ENCODE results near the gene PAX8. TPM values are rescaled to one million over a fixed set of nuclear protein-coding genes. Genes with fewer than 3 reads are reported as not detected.

PAX8 gene
- total RNA-seq, 4 donors from 2014 or later: 0.91 to 5.2 (median 4.3) TPM

- H3K4me3 ChIP-seq (ENCODE audit: low read depth, poor library complexity, severe bottlenecking): no peak overlapping the region
- no peak for TF ChIP-seq CTCF (IDR thresholded peaks at IDR 0.05)
- no peak for TF ChIP-seq POLR2A (IDR thresholded peaks at IDR 0.05)
- 75 to 88% methylated on average over 6 of the region's 6 CpGs for WGBS, 2 donors
- DNase-seq (ENCODE audit: low spot score in 2 of 2): peak in 1 of 2 donors; percentile 42
- intact Hi-C loops (cut with DNase I; ENCODE audit: low total_unique reads): no loop called here
Observed at GRCh38 chr2:113167962-113168340, 110.8 kb downstream of the PAX8 start.

- intact Hi-C loops (cut with DNase I; ENCODE audit: low total_unique reads): no loop called here
- DNase-seq (ENCODE audit: low spot score in 2 of 2): peak in 1 of 2 donors; percentile 85
- H3K4me3 ChIP-seq (ENCODE audit: low read depth, poor library complexity, severe bottlenecking): no peak overlapping the region
- 46 to 67% methylated on average over 12 of the region's 12 CpGs for WGBS, 2 donors
- no peak for TF ChIP-seq CTCF (IDR thresholded peaks at IDR 0.05)
- no peak for TF ChIP-seq POLR2A (IDR thresholded peaks at IDR 0.05)
Observed at GRCh38 chr2:113167115-113167932, 111.4 kb downstream of the PAX8 start.

- intact Hi-C loops (cut with DNase I; ENCODE audit: low total_unique reads): no loop called here
- DNase-seq (ENCODE audit: low spot score in 2 of 2): peak in 1 of 2 donors; percentile 46
- 95% methylated on average over 7 of the region's 7 CpGs for WGBS, 2 donors
- no peak overlapping the region for H3K4me3 ChIP-seq (ENCODE audit: low read depth, poor library complexity, severe bottlenecking)
- TF ChIP-seq POLR2A (IDR thresholded peaks at IDR 0.05) (no peak), CTCF (IDR thresholded peaks at IDR 0.05) (no peak)
Observed at GRCh38 chr2:113166187-113166645, 112.5 kb downstream of the PAX8 start.

Other genes with a start within 250 kb of the PAX8 start
- 10 to 100 TPM in 1 of 4 donors, 1 to 10 TPM in 3; 2.3 to 11.9 (median 7.6) TPM for gene IL36B, start 226.1 kb downstream of the PAX8 start, total RNA-seq
- gene IL36RN, start 219.7 kb downstream of the PAX8 start, total RNA-seq: 100 to 1,000 TPM in 1 of 4 donors, 10 to 100 TPM in 3; 51.0 to 121 (median 96.2) TPM
- 10 to 100 TPM in 3 of 4 donors, 1 to 10 TPM in 1; 8.3 to 41.6 (median 20.1) TPM for gene IL1F10, start 211.0 kb downstream of the PAX8 start, total RNA-seq
- gene IL1RN, start 151.3 kb downstream of the PAX8 start, total RNA-seq: 100 to 1,000 TPM; 120 to 178 (median 132) TPM
- 10 to 100 TPM; 58.1 to 99.2 (median 87.6) TPM for gene PSD4, start 105.0 kb downstream of the PAX8 start, total RNA-seq
- 10 to 100 TPM; 18.6 to 30.8 (median 24.1) TPM for gene ZNG1B, start 158.8 kb upstream of the PAX8 start, total RNA-seq
- not detected for gene FOXD4L1, start 219.7 kb upstream of the PAX8 start, total RNA-seq

All from lower leg skin (tissue), 4 donors.